Transverse colon (tissue), 4 donors: ENCODE measurements around the gene RPL29. TPM values are rescaled to one million over a fixed set of nuclear protein-coding genes. Genes with fewer than 3 reads are reported as not detected.

Experiments
- DNase-seq: peaks from one replicate; pipeline ENCODE4 v3.0.0-alpha.2; 2019
- H3K27ac ChIP-seq, 4 donors: fragments of 200-600 bp; sonication (generic); 2 replicates each; pipeline ENCODE4 v1.5.1; 2016 to 2018; ENCODE audit warnings: inconsistent platforms in 4 of 4
- H3K27me3 ChIP-seq: fragments of 200-600 bp; sonication (generic); 2 replicates; pipeline ENCODE4 v1.5.1; 2017; ENCODE audit warnings: inconsistent platforms
- H3K36me3 ChIP-seq, 4 donors: fragments of 200-600 bp; sonication (generic); 2 replicates each; pipeline ENCODE4 v1.5.1; 2017 to 2019; ENCODE audit warnings: inconsistent platforms in 4 of 4
- H3K4me1 ChIP-seq, 4 donors: fragments of 200-600 bp; sonication (generic); 2 replicates each; pipeline ENCODE4 v1.5.1; 2017 to 2020; ENCODE audit warnings: inconsistent platforms in 4 of 4
- H3K4me3 ChIP-seq, 4 donors: fragments of 200-600 bp; sonication (generic); 1 replicate in 1 of 4; 2 replicates in 3 of 4; pipeline versions ENCODE4 v1.5.1 to v1.6.1; 2017 to 2019; ENCODE audit warnings: inconsistent platforms in 4 of 4
- H3K9me3 ChIP-seq, 2 donors: fragments of 200-600 bp; sonication (generic); 2 replicates each; pipeline ENCODE4 v1.5.1; 2017 to 2019; ENCODE audit warnings: inconsistent platforms in 2 of 2
- CTCF ChIP-seq, 5 experiments: fragments of 200-600 bp in 3 of 5; fragments of 450-650 bp in 2 of 5; sonication (generic) in 3 of 5; IDR thresholded peaks; 1 replicate in 2 of 5; 2 replicates in 3 of 5; pipeline ENCODE4 v1.5.1; 2016 to 2017; ENCODE audit warnings: antibody characterized with exemption in 5 of 5, inconsistent platforms in 3 of 5, mild to moderate bottlenecking in 2 of 5, moderate library complexity in 1 of 5
- EP300 ChIP-seq: sonication (generic); formaldehyde crosslinking; IDR thresholded peaks from one replicate; pipeline ENCODE4 v1.6.1; 2017; ENCODE audit warnings: antibody characterized with exemption, low read depth
- POLR2A ChIP-seq: fragments of 450-650 bp; IDR thresholded peaks from one replicate; pipeline ENCODE4 v1.6.1; 2016; ENCODE audit warnings: antibody characterized with exemption, mild to moderate bottlenecking, moderate library complexity
- POLR2AphosphoS5 ChIP-seq, 3 donors: sonication (generic); formaldehyde crosslinking; IDR thresholded peaks; one replicate each; pipeline ENCODE4 v1.6.1; 2016; ENCODE audit warnings: antibody characterized with exemption in 3 of 3
- WGBS, 2 donors: methylation state at CpG; one replicate each; pipeline ENCODE4 v1.1.5; 2018; ENCODE audit warnings: low coverage in 1 of 2; 5-methylcytosine and 5-hydroxymethylcytosine counted together
- in situ Hi-C, 4 donors: fragments of 200-750 bp; cut with MboI; loops; one replicate each; pipeline versions ENCODE4 v1.15.0 to v1.15.1; 2017; ENCODE audit warnings: low sequenced_read_pairs in 3 of 4, low pct_ligation_motif_present in 1 of 4, low pct_unique_long_range_greater_than_20kb in 1 of 4
- intact Hi-C: fragments of 100-400 bp; cut with DNase I; formaldehyde crosslinking; loops from one replicate; pipeline ENCODE4 v1.15.1; 2023; ENCODE audit warnings: low total_unique reads
- small RNA-seq, 4 donors: library from RNA; depleted of rRNA; stranded (forward); fragments of <200 nt; gene quantifications; one replicate each; pipeline ENCODE3, GENCODE V24; 2016
- total RNA-seq, 4 donors: library from RNA; depleted of rRNA; stranded (reverse); fragments of >200 nt; gene quantifications; one replicate each; pipeline ENCODE4 v1.1.0, GENCODE V29; 2016

Gene RPL29
- total RNA-seq, 4 donors from 2014 or later: 366 to 1,281 (median 746) TPM

- Histone ChIP-seq H3K9me3 (no peaks in the 10 kb centered on the region), H3K4me1 (peaks cover 6 to 12% (median 12%) of the 10 kb centered on the region in 4 donors), H3K27me3 (no peaks in the 10 kb centered on the region), H3K27ac (no peak overlapping the region), H3K4me3 (no peak overlapping the region), H3K36me3 (no peaks in the 10 kb centered on the region)
- in situ Hi-C loops (no loop called here), intact Hi-C loops (loop anchor here (5.0 kb wide), 1 partner anchor 1866 kb away; no protein-coding TSS in a partner anchor)
- TF ChIP-seq POLR2AphosphoS5 (IDR thresholded peaks at IDR 0.05) (no peak), POLR2A (no peak)
- no peak for DNase-seq
- WGBS, 2 donors: 84% methylated on average over 3 to 4 of the region's 4 CpGs
Measured at GRCh38 chr3:51946796-51947195, 48.9 kb downstream of the RPL29 start.

GRCh38 chr3:51945926-51946705 is 49.6 kb downstream of the RPL29 start:
- H3K27ac ChIP-seq: no peak overlapping the region
- TF ChIP-seq POLR2AphosphoS5 (IDR thresholded peaks at IDR 0.05) (no peak), POLR2A (no peak), EP300 (no peak), CTCF (IDR thresholded peaks at IDR 0.05) (no peak)
- in situ Hi-C loops: no loop called here

GRCh38 chr3:51945031-51945840 is 50.5 kb downstream of the RPL29 start:
- TF ChIP-seq POLR2A (no peak), EP300 (no peak)
- Histone ChIP-seq H3K4me3 (no peak overlapping the region), H3K27me3 (no peaks in the 10 kb centered on the region), H3K36me3 (no peaks in the 10 kb centered on the region), H3K9me3 (no peaks in the 10 kb centered on the region), H3K27ac (no peak overlapping the region), H3K4me1 (peaks cover 13 to 25% (median 24%) of the 10 kb centered on the region in 4 donors)
- 73 to 92% methylated on average over 3 to 18 of the region's 18 CpGs for WGBS, 2 donors
- in situ Hi-C loops: no loop called here
- intact Hi-C loops: loop anchor here (5.0 kb wide), 1 partner anchor 1867 kb away; no protein-coding TSS in a partner anchor
- DNase-seq: no peak

More at GRCh38 chr3:51945926-51946705, 49.6 kb downstream of the RPL29 start:
- Histone ChIP-seq H3K9me3 (no peaks in the 10 kb centered on the region), H3K4me1 (peaks cover 6 to 16% (median 15%) of the 10 kb centered on the region in 4 donors), H3K36me3 (no peaks in the 10 kb centered on the region), H3K27me3 (no peaks in the 10 kb centered on the region), H3K4me3 (no peak overlapping the region)
- intact Hi-C loops: loop anchor here (5.0 kb wide), 1 partner anchor 1866 kb away; no protein-coding TSS in a partner anchor
- no peak for DNase-seq
- 90% methylated on average over 14 of the region's 14 CpGs; no CpG with 5 or more reads in 1 of the 2 donors for WGBS, 2 donors

GRCh38 chr3:51944451-51945021 is 51.2 kb downstream of the RPL29 start:
- in situ Hi-C loops (no loop called here), intact Hi-C loops (loop anchor here (5.0 kb wide), 1 partner anchor 1868 kb away; no protein-coding TSS in a partner anchor)
- H3K4me1 ChIP-seq: peaks cover 18 to 30% (median 27%) of the 10 kb centered on the region in 4 donors
- no peak overlapping the region for H3K4me3 ChIP-seq
- H3K9me3 ChIP-seq: no peaks in the 10 kb centered on the region
- TF ChIP-seq EP300 (no peak), POLR2A (no peak), CTCF (IDR thresholded peaks at IDR 0.05) (no peak), POLR2AphosphoS5 (IDR thresholded peaks at IDR 0.05) (no peak)
- no peak overlapping the region for H3K27ac ChIP-seq
- no peaks in the 10 kb centered on the region for H3K36me3 ChIP-seq
- no peaks in the 10 kb centered on the region for H3K27me3 ChIP-seq
- no peak for DNase-seq
- WGBS, 2 donors: 80 to 87% methylated on average over 1 to 11 of the region's 11 CpGs

Small RNA genes within 50 kb of the gene (small RNA-seq; reads per million reads assigned to genes)
- 0 reads per million in 4 donors for gene AC115284.1

Other genes with a start within 250 kb of the RPL29 start
- not detected for gene IQCF6, start 216.7 kb downstream of the RPL29 start, total RNA-seq
- not detected for gene IQCF2, start 134.3 kb downstream of the RPL29 start, total RNA-seq
- not detected for gene IQCF5, start 120.3 kb downstream of the RPL29 start, total RNA-seq
- not detected for gene IQCF1, start 92.5 kb downstream of the RPL29 start, total RNA-seq
- gene RRP9, start 54.0 kb downstream of the RPL29 start, total RNA-seq: 10 to 100 TPM in 3 of 4 donors, 1 to 10 TPM in 1; 7.1 to 29.5 (median 11.1) TPM
- gene PARP3, start 53.5 kb downstream of the RPL29 start, total RNA-seq: 10 to 100 TPM; 18.3 to 64.7 (median 42.1) TPM
- gene GPR62, start 40.5 kb downstream of the RPL29 start, total RNA-seq: not detected
- gene PCBP4, start 28.4 kb downstream of the RPL29 start, total RNA-seq: 100 to 1,000 TPM in 1 of 4 donors, 10 to 100 TPM in 3; 22.4 to 382 (median 63.6) TPM
- 100 to 1,000 TPM in 2 of 4 donors, 10 to 100 TPM in 2; 34.4 to 119 (median 99.7) TPM for gene ABHD14B, start 21.8 kb downstream of the RPL29 start, total RNA-seq
- 10 to 100 TPM in 2 of 4 donors, 1 to 10 TPM in 2; 2.0 to 11.3 (median 7.7) TPM for gene ABHD14A, start 20.8 kb downstream of the RPL29 start, total RNA-seq
- gene ACY1, start 12.4 kb downstream of the RPL29 start, total RNA-seq: 100 to 1,000 TPM; 165 to 426 (median 250) TPM
- gene DUSP7, start 60.7 kb upstream of the RPL29 start, total RNA-seq: 1 to 10 TPM; 2.2 to 8.2 (median 6.2) TPM
- 1 to 10 TPM in 2 of 4 donors, under 1 TPM in 1, not detected in 1; 0.80 to 3.1 (median 2.2) TPM for gene POC1A, start 158.5 kb upstream of the RPL29 start, total RNA-seq
- gene ALAS1, start 202.3 kb upstream of the RPL29 start, total RNA-seq: 100 to 1,000 TPM in 1 of 4 donors, 10 to 100 TPM in 3; 70.1 to 101 (median 84.0) TPM
- under 1 TPM in 1 of 4 donors, not detected in 3; 0.16 TPM for gene TLR9, start 229.8 kb upstream of the RPL29 start, total RNA-seq
- 10 to 100 TPM; 29.9 to 82.7 (median 61.0) TPM for gene TWF2, start 243.3 kb upstream of the RPL29 start, total RNA-seq
- gene PPM1M, start 249.9 kb upstream of the RPL29 start, total RNA-seq: 1 to 10 TPM; 2.0 to 8.4 (median 6.2) TPM